LNCaP clone FGC (cell line): Measurements from ENCODE around the gene CTSD.

Experiments used
- DNase-seq: peaks from one replicate; pipeline ENCODE4 v3.0.0-alpha.2; 2011; ENCODE audit warnings: low read depth
- H3K4me3 ChIP-seq: 2 replicates; pipeline ENCODE4 v1.5.1; 2011; ENCODE audit warnings: mild to moderate bottlenecking, low read depth, low read length, control low read depth
- CTCF ChIP-seq: IDR thresholded peaks from 2 replicates; pipeline ENCODE4 v1.5.1; 2012; ENCODE audit warnings: mild to moderate bottlenecking; ENCODE audit not compliant: control insufficient read depth, insufficient read depth; ENCODE audit errors: extremely low read depth

The CTSD gene

GRCh38 chr11:1717745-1718144 lies 46.0 kb downstream of the CTSD start:
- no peak overlapping the region for H3K4me3 ChIP-seq
- no peak for TF ChIP-seq CTCF
- DNase-seq = no peak

- TF ChIP-seq CTCF = no peak
- H3K4me3 ChIP-seq = no peak overlapping the region
- DNase-seq = no peak
Observed at GRCh38 chr11:1714908-1715885, 48.5 kb downstream of the CTSD start.

- TF ChIP-seq CTCF = no peak
- no peak for DNase-seq
- H3K4me3 ChIP-seq = no peak overlapping the region
Observed at GRCh38 chr11:1708716-1709115, 55.0 kb downstream of the CTSD start.

- DNase-seq = no peak
- no peak overlapping the region for H3K4me3 ChIP-seq
- TF ChIP-seq CTCF = no peak
Observed at GRCh38 chr11:1707751-1708150, 56.0 kb downstream of the CTSD start.

- no peak for DNase-seq
- no peak for TF ChIP-seq CTCF
- no peak overlapping the region for H3K4me3 ChIP-seq
Observed at GRCh38 chr11:1706634-1707400, 56.9 kb downstream of the CTSD start.

- H3K4me3 ChIP-seq = no peak overlapping the region
- peak; percentile 22 for DNase-seq
- no peak for TF ChIP-seq CTCF
Observed at GRCh38 chr11:1705126-1706052, 58.3 kb downstream of the CTSD start.
